Transverse colon (tissue), 4 donors: ENCODE results near the gene ACVR1B. TPM values are rescaled to one million over a fixed set of nuclear protein-coding genes. Genes with fewer than 3 reads are reported as not detected.

Experiments used
- DNase-seq: peaks from one replicate; pipeline ENCODE4 v3.0.0-alpha.2; 2019
- H3K27ac ChIP-seq, 4 donors: fragments of 200-600 bp; sonication (generic); 2 replicates each; pipeline ENCODE4 v1.5.1; 2016 to 2018; ENCODE audit warnings: inconsistent platforms in 4 of 4
- H3K27me3 ChIP-seq: fragments of 200-600 bp; sonication (generic); 2 replicates; pipeline ENCODE4 v1.5.1; 2017; ENCODE audit warnings: inconsistent platforms
- H3K36me3 ChIP-seq, 4 donors: fragments of 200-600 bp; sonication (generic); 2 replicates each; pipeline ENCODE4 v1.5.1; 2017 to 2019; ENCODE audit warnings: inconsistent platforms in 4 of 4
- H3K4me1 ChIP-seq, 4 donors: fragments of 200-600 bp; sonication (generic); 2 replicates each; pipeline ENCODE4 v1.5.1; 2017 to 2020; ENCODE audit warnings: inconsistent platforms in 4 of 4
- H3K4me3 ChIP-seq, 4 donors: fragments of 200-600 bp; sonication (generic); 1 replicate in 1 of 4; 2 replicates in 3 of 4; pipeline versions ENCODE4 v1.5.1 to v1.6.1; 2017 to 2019; ENCODE audit warnings: inconsistent platforms in 4 of 4
- H3K9me3 ChIP-seq, 2 donors: fragments of 200-600 bp; sonication (generic); 2 replicates each; pipeline ENCODE4 v1.5.1; 2017 to 2019; ENCODE audit warnings: inconsistent platforms in 2 of 2
- CTCF ChIP-seq, 5 experiments: fragments of 200-600 bp in 3 of 5; fragments of 450-650 bp in 2 of 5; sonication (generic) in 3 of 5; IDR thresholded peaks; 1 replicate in 2 of 5; 2 replicates in 3 of 5; pipeline ENCODE4 v1.5.1; 2016 to 2017; ENCODE audit warnings: antibody characterized with exemption in 5 of 5, inconsistent platforms in 3 of 5, mild to moderate bottlenecking in 2 of 5, moderate library complexity in 1 of 5
- EP300 ChIP-seq: sonication (generic); formaldehyde crosslinking; IDR thresholded peaks from one replicate; pipeline ENCODE4 v1.6.1; 2017; ENCODE audit warnings: antibody characterized with exemption, low read depth
- POLR2A ChIP-seq: fragments of 450-650 bp; IDR thresholded peaks from one replicate; pipeline ENCODE4 v1.6.1; 2016; ENCODE audit warnings: antibody characterized with exemption, mild to moderate bottlenecking, moderate library complexity
- POLR2AphosphoS5 ChIP-seq, 3 donors: sonication (generic); formaldehyde crosslinking; IDR thresholded peaks; one replicate each; pipeline ENCODE4 v1.6.1; 2016; ENCODE audit warnings: antibody characterized with exemption in 3 of 3
- WGBS, 2 donors: methylation state at CpG; one replicate each; pipeline ENCODE4 v1.1.5; 2018; ENCODE audit warnings: low coverage in 1 of 2; 5-methylcytosine and 5-hydroxymethylcytosine counted together
- in situ Hi-C, 4 donors: fragments of 200-750 bp; cut with MboI; loops; one replicate each; pipeline versions ENCODE4 v1.15.0 to v1.15.1; 2017; ENCODE audit warnings: low sequenced_read_pairs in 3 of 4, low pct_ligation_motif_present in 1 of 4, low pct_unique_long_range_greater_than_20kb in 1 of 4
- intact Hi-C: fragments of 100-400 bp; cut with DNase I; formaldehyde crosslinking; loops from one replicate; pipeline ENCODE4 v1.15.1; 2023; ENCODE audit warnings: low total_unique reads
- total RNA-seq, 4 donors: library from RNA; depleted of rRNA; stranded (reverse); fragments of >200 nt; gene quantifications; one replicate each; pipeline ENCODE4 v1.1.0, GENCODE V29; 2016

Gene ACVR1B
- total RNA-seq, 4 donors from 2014 or later, result 22.5 to 96.9 (median 68.7) TPM

GRCh38 chr12:52037248-52037861 is 85.9 kb downstream of the ACVR1B start:
- peak; percentile 61 for DNase-seq
- Histone ChIP-seq H3K9me3 (no peaks in the 10 kb centered on the region), H3K4me3 (peak overlapping the region; percentile 51 to 75 (median 62)), H3K27ac (peak overlapping the region; percentile 81 to 89 (median 86)), H3K4me1 (peaks cover 15 to 41% (median 28%) of the 10 kb centered on the region in 4 donors), H3K27me3 (no peaks in the 10 kb centered on the region), H3K36me3 (no peaks in the 10 kb centered on the region)
- no peak for TF ChIP-seq EP300
- no peak for TF ChIP-seq CTCF (IDR thresholded peaks at IDR 0.05)
- peak; percentile 8 to 35 (median 25) for TF ChIP-seq POLR2AphosphoS5 (IDR thresholded peaks at IDR 0.05)
- peak; percentile 10 for TF ChIP-seq POLR2A
- in situ Hi-C loops (no loop called here), intact Hi-C loops (loop anchor here (1.0 kb wide), 1 partner anchor 32 kb away; the partner anchor contains the start of gene ATG101)
- 1% methylated on average over 36 of the region's 59 CpGs; no CpG with 5 or more reads in 1 of the 2 donors for WGBS, 2 donors

- TF ChIP-seq POLR2A (no peak), EP300 (no peak)
- intact Hi-C loops, result no loop called here
- no peak for DNase-seq
- WGBS, 2 donors, result 69 to 90% methylated on average over 2 to 6 of the region's 6 CpGs
- Histone ChIP-seq H3K27me3 (no peaks in the 10 kb centered on the region), H3K36me3 (no peaks in the 10 kb centered on the region), H3K4me1 (peaks cover 13 to 34% (median 20%) of the 10 kb centered on the region in 4 donors), H3K9me3 (no peaks in the 10 kb centered on the region), H3K27ac (peak overlapping the region; percentile 81 to 89 (median 86)), H3K4me3 (no peak overlapping the region)
- in situ Hi-C loops, result no loop called here
These were observed 86.9 kb downstream of the ACVR1B start for GRCh38 chr12:52038447-52038846.

GRCh38 chr12:52041035-52041434 is 89.5 kb downstream of the ACVR1B start:
- no peaks in the 10 kb centered on the region for H3K27me3 ChIP-seq
- intact Hi-C loops, result no loop called here

GRCh38 chr12:52041695-52042123 is 90.2 kb downstream of the ACVR1B start:
- Histone ChIP-seq H3K27me3 (no peaks in the 10 kb centered on the region), H3K9me3 (no peaks in the 10 kb centered on the region), H3K4me3 (no peak overlapping the region), H3K27ac (peak overlapping the region in 3 of 4 donors; percentile 16 to 90 (median 73)), H3K36me3 (no peaks in the 10 kb centered on the region), H3K4me1 (peaks cover 32 to 49% (median 32%) of the 10 kb centered on the region in 4 donors)
- DNase-seq, result no peak
- no peak for TF ChIP-seq POLR2A
- TF ChIP-seq POLR2AphosphoS5 (IDR thresholded peaks at IDR 0.05), result no peak
- no peak for TF ChIP-seq EP300
- no peak for TF ChIP-seq CTCF (IDR thresholded peaks at IDR 0.05)
- 62% methylated on average over 6 of the region's 6 CpGs; no CpG with 5 or more reads in 1 of the 2 donors for WGBS, 2 donors
- in situ Hi-C loops, result no loop called here
- intact Hi-C loops, result no loop called here

More at GRCh38 chr12:52041035-52041434, 89.5 kb downstream of the ACVR1B start:
- Histone ChIP-seq H3K9me3 (no peaks in the 10 kb centered on the region), H3K27ac (peak overlapping the region in 2 of 4 donors; percentile 16 to 73), H3K4me1 (peaks cover 29 to 49% (median 32%) of the 10 kb centered on the region in 4 donors), H3K36me3 (no peaks in the 10 kb centered on the region), H3K4me3 (no peak overlapping the region)
- in situ Hi-C loops, result no loop called here
- WGBS, 2 donors, result 77 to 92% methylated on average over 2 to 3 of the region's 3 CpGs
- DNase-seq, result no peak
- TF ChIP-seq POLR2AphosphoS5 (IDR thresholded peaks at IDR 0.05) (no peak), POLR2A (no peak), EP300 (no peak), CTCF (IDR thresholded peaks at IDR 0.05) (no peak)
